ENCODE measurements around the gene IGSF23. TPM values are rescaled to one million over a fixed set of nuclear protein-coding genes. Genes with fewer than 3 reads are reported as not detected.
"Not testable (repeated sequence)": the region's sequence is repeated elsewhere in the genome, so short reads cannot be mapped to it uniquely, and the experiment has no call there.

The IGSF23 gene
- total and polyA plus RNA-seq, 4 donors = 0.18 to 8.4 TPM; not detected in 2

GRCh38 chr19:44605547-44605946, 7.8 kb upstream of the IGSF23 start:
- Histone ChIP-seq H3K4me3 (ENCODE audit: low read length in 2 of 2) (no peak overlapping the region), H3K27me3 (ENCODE audit: control insufficient read depth in 1 of 2, insufficient read depth in 2 of 2, low read length in 1 of 2) (no peaks in the 10 kb centered on the region), H3K36me3 (ENCODE audit: control insufficient read depth in 1 of 2, insufficient read depth in 2 of 2, low read length in 1 of 2) (no peaks in the 10 kb centered on the region), H3K9me3 (ENCODE audit: control insufficient read depth, low read length) (no peaks in the 10 kb centered on the region), H3K27ac (ENCODE audit: low read depth in 1 of 2, low read length in 2 of 2) (no peak overlapping the region), H3K4me1 (ENCODE audit: control insufficient read depth in 1 of 2, insufficient read depth in 2 of 2, low read length in 2 of 2) (peaks cover 0 to 8% of the 10 kb centered on the region in 2 donors)
- intact Hi-C loops (cut with DNase I) = no loop called here
- ATAC-seq (ENCODE audit: low FRiP score) (no peak), DNase-seq (no peak)
- 72 to 74% methylated on average over 1 of the region's 1 CpG for WGBS, 2 donors

GRCh38 chr19:44607049-44607448, 6.3 kb upstream of the IGSF23 start:
- Histone ChIP-seq H3K36me3 (ENCODE audit: control insufficient read depth in 1 of 2, insufficient read depth in 2 of 2, low read length in 1 of 2) (no peaks in the 10 kb centered on the region), H3K27ac (ENCODE audit: low read depth in 1 of 2, low read length in 2 of 2) (no peak overlapping the region), H3K4me1 (ENCODE audit: control insufficient read depth in 1 of 2, insufficient read depth in 2 of 2, low read length in 2 of 2) (peaks cover 0 to 8% of the 10 kb centered on the region in 2 donors), H3K4me3 (ENCODE audit: low read length in 2 of 2) (no peak overlapping the region), H3K27me3 (ENCODE audit: control insufficient read depth in 1 of 2, insufficient read depth in 2 of 2, low read length in 1 of 2) (no peaks in the 10 kb centered on the region), H3K9me3 (ENCODE audit: control insufficient read depth, low read length) (no peaks in the 10 kb centered on the region)
- intact Hi-C loops (cut with DNase I) = no loop called here
- 52 to 55% methylated on average over 2 of the region's 2 CpGs for whole genome bisulfite sequencing, 2 donors
- no peak for DNase-seq
- ATAC-seq (ENCODE audit: low FRiP score) = no peak

- DNase-seq = no peak
- H3K4me3 ChIP-seq (ENCODE audit: low read length in 2 of 2) = no peak overlapping the region
These were observed 5.4 kb upstream of the IGSF23 start for GRCh38 chr19:44607917-44608316.

GRCh38 chr19:44608391-44608821, 5.0 kb upstream of the IGSF23 start:
- Histone ChIP-seq H3K36me3 (ENCODE audit: control insufficient read depth in 1 of 2, insufficient read depth in 2 of 2, low read length in 1 of 2) (no peaks in the 10 kb centered on the region), H3K4me1 (ENCODE audit: control insufficient read depth in 1 of 2, insufficient read depth in 2 of 2, low read length in 2 of 2) (peaks cover 0 to 7% of the 10 kb centered on the region in 2 donors), H3K9me3 (ENCODE audit: control insufficient read depth, low read length) (no peaks in the 10 kb centered on the region), H3K4me3 (ENCODE audit: low read length in 2 of 2) (no peak overlapping the region), H3K27me3 (ENCODE audit: control insufficient read depth in 1 of 2, insufficient read depth in 2 of 2, low read length in 1 of 2) (no peaks in the 10 kb centered on the region), H3K27ac (ENCODE audit: low read depth in 1 of 2, low read length in 2 of 2) (no peak overlapping the region)
- intact Hi-C loops (cut with DNase I) = no loop called here
- DNase-seq (no peak), ATAC-seq (ENCODE audit: low FRiP score) (no peak)
- 49 to 55% methylated on average over 7 of the region's 7 CpGs for WGBS, 2 donors

More at GRCh38 chr19:44607917-44608316, 5.4 kb upstream of the IGSF23 start:
- Histone ChIP-seq H3K27ac (ENCODE audit: low read depth in 1 of 2, low read length in 2 of 2) (no peak overlapping the region), H3K4me1 (ENCODE audit: control insufficient read depth in 1 of 2, insufficient read depth in 2 of 2, low read length in 2 of 2) (peaks cover 0 to 8% of the 10 kb centered on the region in 2 donors), H3K27me3 (ENCODE audit: control insufficient read depth in 1 of 2, insufficient read depth in 2 of 2, low read length in 1 of 2) (no peaks in the 10 kb centered on the region), H3K9me3 (ENCODE audit: control insufficient read depth, low read length) (no peaks in the 10 kb centered on the region), H3K36me3 (ENCODE audit: control insufficient read depth in 1 of 2, insufficient read depth in 2 of 2, low read length in 1 of 2) (no peaks in the 10 kb centered on the region)
- WGBS, 2 donors = 70 to 71% methylated on average over 3 of the region's 3 CpGs
- no peak for ATAC-seq (ENCODE audit: low FRiP score)
- intact Hi-C loops (cut with DNase I) = no loop called here

- intact Hi-C loops (cut with DNase I) = no loop called here
- no peaks in the 10 kb centered on the region for H3K27me3 ChIP-seq (ENCODE audit: control insufficient read depth in 1 of 2, insufficient read depth in 2 of 2, low read length in 1 of 2)
- H3K9me3 ChIP-seq (ENCODE audit: control insufficient read depth, low read length) = no peaks in the 10 kb centered on the region
- 80 to 89% methylated on average over 5 of the region's 5 CpGs for WGBS, 2 donors
- no peak overlapping the region for H3K27ac ChIP-seq (ENCODE audit: low read depth in 1 of 2, low read length in 2 of 2)
- no peaks in the 10 kb centered on the region for H3K4me1 ChIP-seq (ENCODE audit: control insufficient read depth in 1 of 2, insufficient read depth in 2 of 2, low read length in 2 of 2)
- DNase-seq = no peak
- no peak for ATAC-seq (ENCODE audit: low FRiP score)
- H3K36me3 ChIP-seq (ENCODE audit: control insufficient read depth in 1 of 2, insufficient read depth in 2 of 2, low read length in 1 of 2) = no peaks in the 10 kb centered on the region
- H3K4me3 ChIP-seq (ENCODE audit: low read length in 2 of 2) = no peak overlapping the region
These were observed 4.1 kb upstream of the IGSF23 start for GRCh38 chr19:44609219-44609618.

- H3K9me3 ChIP-seq (ENCODE audit: control insufficient read depth, low read length); ATAC-seq (ENCODE audit: low FRiP score); H3K4me1 ChIP-seq (ENCODE audit: control insufficient read depth in 1 of 2, insufficient read depth in 2 of 2, low read length in 2 of 2); DNase-seq; H3K27me3 ChIP-seq (ENCODE audit: control insufficient read depth in 1 of 2, insufficient read depth in 2 of 2, low read length in 1 of 2); intact Hi-C loops (cut with DNase I); H3K27ac ChIP-seq (ENCODE audit: low read depth in 1 of 2, low read length in 2 of 2); H3K36me3 ChIP-seq (ENCODE audit: control insufficient read depth in 1 of 2, insufficient read depth in 2 of 2, low read length in 1 of 2); H3K4me3 ChIP-seq (ENCODE audit: low read length in 2 of 2): not testable (repeated sequence)
- 20 to 57% methylated on average over 5 of the region's 5 CpGs for WGBS, 2 donors
These were observed 2.9 kb upstream of the IGSF23 start for GRCh38 chr19:44610497-44610896.

- WGBS, 2 donors = 87 to 94% methylated on average over 2 of the region's 2 CpGs
- ATAC-seq (ENCODE audit: low FRiP score) = no peak
These were observed 1.5 kb upstream of the IGSF23 start for GRCh38 chr19:44611812-44612295.

GRCh38 chr19:44614313-44614712, 950 bp downstream of the IGSF23 start:
- no peaks in the 10 kb centered on the region for H3K4me1 ChIP-seq (ENCODE audit: control insufficient read depth in 1 of 2, insufficient read depth in 2 of 2, low read length in 2 of 2)
- 95% methylated on average over 10 of the region's 10 CpGs for WGBS, 2 donors
- no peaks in the 10 kb centered on the region for H3K9me3 ChIP-seq (ENCODE audit: control insufficient read depth, low read length)
- H3K4me3 ChIP-seq (ENCODE audit: low read length in 2 of 2) = no peak overlapping the region
- H3K27ac ChIP-seq (ENCODE audit: low read depth in 1 of 2, low read length in 2 of 2) = no peak overlapping the region
- no peaks in the 10 kb centered on the region for H3K36me3 ChIP-seq (ENCODE audit: control insufficient read depth in 1 of 2, insufficient read depth in 2 of 2, low read length in 1 of 2)
- H3K27me3 ChIP-seq (ENCODE audit: control insufficient read depth in 1 of 2, insufficient read depth in 2 of 2, low read length in 1 of 2) = no peaks in the 10 kb centered on the region
- intact Hi-C loops (cut with DNase I) = no loop called here
- ATAC-seq (ENCODE audit: low FRiP score) (no peak), DNase-seq (no peak)

More at GRCh38 chr19:44611812-44612295, 1.5 kb upstream of the IGSF23 start:
- no peak for DNase-seq
- H3K4me1 ChIP-seq (ENCODE audit: control insufficient read depth in 1 of 2, insufficient read depth in 2 of 2, low read length in 2 of 2) = no peaks in the 10 kb centered on the region
- intact Hi-C loops (cut with DNase I) = no loop called here
- no peaks in the 10 kb centered on the region for H3K36me3 ChIP-seq (ENCODE audit: control insufficient read depth in 1 of 2, insufficient read depth in 2 of 2, low read length in 1 of 2)
- H3K4me3 ChIP-seq (ENCODE audit: low read length in 2 of 2) = no peak overlapping the region
- H3K27ac ChIP-seq (ENCODE audit: low read depth in 1 of 2, low read length in 2 of 2) = no peak overlapping the region
- no peaks in the 10 kb centered on the region for H3K27me3 ChIP-seq (ENCODE audit: control insufficient read depth in 1 of 2, insufficient read depth in 2 of 2, low read length in 1 of 2)
- H3K9me3 ChIP-seq (ENCODE audit: control insufficient read depth, low read length) = no peaks in the 10 kb centered on the region

- ATAC-seq (ENCODE audit: low FRiP score) = no peak
- no peak overlapping the region for H3K27ac ChIP-seq (ENCODE audit: low read depth in 1 of 2, low read length in 2 of 2)
- intact Hi-C loops (cut with DNase I) = no loop called here
- H3K4me1 ChIP-seq (ENCODE audit: control insufficient read depth in 1 of 2, insufficient read depth in 2 of 2, low read length in 2 of 2) = no peaks in the 10 kb centered on the region
- 53 to 60% methylated on average over 5 of the region's 5 CpGs for WGBS, 2 donors
- no peak for DNase-seq
- no peaks in the 10 kb centered on the region for H3K9me3 ChIP-seq (ENCODE audit: control insufficient read depth, low read length)
- no peak overlapping the region for H3K4me3 ChIP-seq (ENCODE audit: low read length in 2 of 2)
- no peaks in the 10 kb centered on the region for H3K27me3 ChIP-seq (ENCODE audit: control insufficient read depth in 1 of 2, insufficient read depth in 2 of 2, low read length in 1 of 2)
- no peaks in the 10 kb centered on the region for H3K36me3 ChIP-seq (ENCODE audit: control insufficient read depth in 1 of 2, insufficient read depth in 2 of 2, low read length in 1 of 2)
These were observed 2.5 kb downstream of the IGSF23 start for GRCh38 chr19:44615863-44616247.

Measured in aorta (tissue), 5 donors.